A549 (cell line): ENCODE data around the gene MPPED1. TPM values are rescaled to one million over a fixed set of nuclear protein-coding genes. Genes with fewer than 3 reads are reported as not detected.

Source experiments
- ATAC-seq, 2 experiments: fragments of 200-7000 bp in 1 of 2; fragments of >200 bp in 1 of 2; cut with Nextera tagmentation in 1 of 2; cut with Tn5 transposase in 1 of 2; 3 replicates each; pipeline versions ENCODE4 v1.8.0 to v1.9.1; 2018 to 2020; ENCODE audit warnings: mild to moderate bottlenecking in 1 of 2, moderate library complexity in 1 of 2
- CTCF ChIA-PET: fragments of 300-600 bp; sonication (Branson Sonifier 250); formaldehyde crosslinking; extraction: SDS; loops from one replicate; lab custom pipeline; 2021; ENCODE audit warnings: antibody characterized with exemption, inconsistent platforms; lab: Yijun Ruan, JAX
- POLR2A ChIA-PET: fragments of 350-600 bp; formaldehyde crosslinking; extraction: SDS; loops from one replicate; lab custom pipeline; 2021; ENCODE audit warnings: antibody characterized with exemption, inconsistent platforms; lab: Yijun Ruan, JAX
- DNase-seq, 2 experiments: peaks; one replicate each; pipeline versions ENCODE4 v3.0.0 to v3.0.0-alpha.2; 2011 to 2016; ENCODE audit warnings: low read depth in 1 of 2, low spot score in 1 of 2
- FAIRE-seq: peaks from 2 replicates; lab custom pipeline; 2011; peaks lifted over from hg19 to GRCh38; lab: Jason Lieb, UNC
- H3K27ac ChIP-seq, 2 experiments: fragments of >200 bp; sonication (Bioruptor Twin); formaldehyde crosslinking; 3 replicates each; pipeline ENCODE4 v1.5.1; 2016 to 2017
- H3K4me1 ChIP-seq: fragments of >200 bp; sonication (Bioruptor Twin); formaldehyde crosslinking; 3 replicates; pipeline ENCODE4 v1.6.1; 2016
- H3K4me2 ChIP-seq: fragments of >200 bp; sonication (Bioruptor Twin); formaldehyde crosslinking; 3 replicates; pipeline ENCODE4 v1.6.1; 2016
- H3K4me3 ChIP-seq: fragments of >200 bp; sonication (Bioruptor Twin); formaldehyde crosslinking; 3 replicates; pipeline ENCODE4 v1.5.1; 2016
- H3K9me3 ChIP-seq: fragments of >200 bp; sonication (Bioruptor Twin); formaldehyde crosslinking; 3 replicates; pipeline ENCODE4 v1.6.1; 2016
- ATOH8 ChIP-seq: fragments of 250-450 bp; sonication (Bioruptor Pico); IDR thresholded peaks from 2 replicates; pipeline ENCODE4 v1.5.0; 2020; ENCODE audit warnings: low read depth, mild to moderate bottlenecking, moderate library complexity
- BCL3 ChIP-seq: fragments of >200 bp; sonication (Bioruptor Twin); formaldehyde crosslinking; IDR thresholded peaks from 3 replicates; pipeline ENCODE4 v1.6.1; 2016
- CEBPB ChIP-seq, 2 experiments: fragments of >200 bp in 1 of 2; sonication (Bioruptor Twin) in 1 of 2; formaldehyde crosslinking in 1 of 2; IDR thresholded peaks; 2 replicates each; pipeline ENCODE4 v1.6.1; 2012 to 2016
- CHD4 ChIP-seq: fragments of 200-600 bp; sonication (generic); IDR thresholded peaks from 2 replicates; pipeline ENCODE4 v1.6.1; 2016; ENCODE audit warnings: antibody characterized with exemption, mild to moderate bottlenecking, borderline replicate concordance
- E2F6 ChIP-seq: IDR thresholded peaks from 2 replicates; pipeline ENCODE4 v1.6.1; 2012; ENCODE audit warnings: low read depth, borderline replicate concordance
- EHMT2 ChIP-seq: fragments of 200-600 bp; sonication (generic); IDR thresholded peaks from 2 replicates; pipeline ENCODE4 v1.6.1; 2016; ENCODE audit warnings: antibody characterized with exemption, low read depth, mild to moderate bottlenecking, moderate library complexity
- ELK1 ChIP-seq: fragments of 150-350 bp; IDR thresholded peaks from 2 replicates; pipeline ENCODE4 v1.6.1; 2014; ENCODE audit warnings: low read depth, mild to moderate bottlenecking, low read length
- FOXS1 ChIP-seq: fragments of 250-450 bp; sonication (Bioruptor Pico); IDR thresholded peaks from 2 replicates; pipeline ENCODE4 v1.5.0; 2020; ENCODE audit warnings: mild to moderate bottlenecking, moderate library complexity
- HDAC2 ChIP-seq: fragments of 200-600 bp; sonication (generic); IDR thresholded peaks from 2 replicates; pipeline ENCODE4 v1.6.1; 2016
- HES2 ChIP-seq: fragments of >200 bp; sonication (Bioruptor Twin); formaldehyde crosslinking; IDR thresholded peaks from 2 replicates; pipeline ENCODE4 v1.6.1; 2016
- RAD21 ChIP-seq, 2 experiments: fragments of >200 bp in 1 of 2; sonication (Bioruptor Twin) in 1 of 2; formaldehyde crosslinking in 1 of 2; IDR thresholded peaks in 1 of 2; conservative IDR thresholded peaks in 1 of 2; 2 replicates in 1 of 2; 3 replicates in 1 of 2; pipeline ENCODE4 v1.6.1; 2012 to 2018; ENCODE audit warnings: inconsistent platforms in 1 of 2
- SREBF2 ChIP-seq: fragments of 450-650 bp; IDR thresholded peaks from 2 replicates; pipeline ENCODE4 v1.6.1; 2014; ENCODE audit warnings: mild to moderate bottlenecking, moderate library complexity
- ZC3H11A ChIP-seq: fragments of 450-650 bp; IDR thresholded peaks from 2 replicates; pipeline ENCODE4 v1.6.1; 2014; ENCODE audit warnings: antibody characterized with exemption, mild to moderate bottlenecking
- ZFP36 ChIP-seq: fragments of 450-650 bp; IDR thresholded peaks from 2 replicates; pipeline ENCODE4 v1.6.1; 2014; ENCODE audit warnings: borderline replicate concordance; ENCODE audit not compliant: partially characterized antibody
- ZNF302 ChIP-seq: fragments of 250-450 bp; sonication (Bioruptor Pico); IDR thresholded peaks from 2 replicates; pipeline ENCODE4 v1.9.0; 2021; ENCODE audit warnings: inconsistent platforms, mild to moderate bottlenecking, moderate library complexity
- WGBS: methylation state at CpG from one replicate; pipeline ENCODE4 v1.1.6; 2017; ENCODE audit errors: missing lambda C conversion rate; 5-methylcytosine and 5-hydroxymethylcytosine counted together
- polyA plus RNA-seq, 4 experiments: library from polyadenylated mRNA; depleted of rRNA in 3 of 4; stranded (reverse); fragments of >200 nt; fragmentation: RNase III in 1 of 4; extraction: RNeasy Plus Mini Kit Qiagen cat#74134 plus additional on column Dnase treatment in 1 of 4; gene quantifications; 2 replicates in 3 of 4; 3 replicates in 1 of 4; pipeline ENCODE4 v1.2.3, GENCODE V29; 2011 to 2017

MPPED1 gene
- polyA plus RNA-seq, 2 of the 4 experiments (the other 2 are of a cell fraction): not detected

- Histone ChIP-seq H3K4me1 (no peaks in the 10 kb centered on the region), H3K27ac (no peak overlapping the region), H3K4me3 (no peak overlapping the region), H3K9me3 (no peaks in the 10 kb centered on the region), H3K4me2 (no peak overlapping the region)
- TF ChIP-seq ZC3H11A (no peak), FOXS1 (CRISPR knock-in tag) (no peak), ZNF302 (CRISPR knock-in tag) (no peak), HES2 (no peak), EHMT2 (no peak), HDAC2 (no peak), SREBF2 (no peak), ELK1 (no peak), E2F6 (no peak), CHD4 (no peak)
- ATAC-seq: no peak
- CTCF ChIA-PET: no interaction called here
- DNase-seq: no peak
- no peak for FAIRE-seq
- WGBS: 52% methylated on average over 3 of the region's 3 CpGs
- POLR2A ChIA-PET: no interaction called here
Measured at GRCh38 chr22:43475549-43476076, 63.8 kb downstream of the MPPED1 start.

- Histone ChIP-seq H3K27ac (no peak overlapping the region), H3K4me1 (no peaks in the 10 kb centered on the region), H3K4me3 (no peak overlapping the region), H3K9me3 (no peaks in the 10 kb centered on the region), H3K4me2 (no peak overlapping the region)
- peak; percentile 13 to 34 for DNase-seq
- no peak for FAIRE-seq
- 17% methylated on average over 2 of the region's 5 CpGs for WGBS
- TF ChIP-seq CEBPB (IDR thresholded peaks at IDR 0.05) (no peak), RAD21 (conservative IDR thresholded peaks at IDR 0.05 in 1 of 2, IDR thresholded peaks at IDR 0.05 in 1 of 2) (peak in 1 of 2 experiments; percentile 16; a peak in 1 of 5 replicates)
- ChIA-PET CTCF (no interaction called here), POLR2A (no interaction called here)
- peak; percentile 75 to 81; a peak in 4 of 6 replicates for ATAC-seq
Measured at GRCh38 chr22:43476341-43476740, 64.5 kb downstream of the MPPED1 start.

GRCh38 chr22:43476751-43477725 lies 65.2 kb downstream of the MPPED1 start:
- WGBS: 46% methylated on average over 8 of the region's 14 CpGs
- CTCF ChIA-PET: no interaction called here
- Histone ChIP-seq H3K27ac (no peak overlapping the region), H3K4me2 (no peak overlapping the region), H3K4me1 (no peaks in the 10 kb centered on the region), H3K9me3 (no peaks in the 10 kb centered on the region), H3K4me3 (no peak overlapping the region)
- POLR2A ChIA-PET: no interaction called here
- no peak for DNase-seq
- peak in 1 of 2 experiments; percentile 42; a peak in 2 of 6 replicates for ATAC-seq
- no peak for FAIRE-seq
- TF ChIP-seq BCL3 (no peak), ZFP36 (no peak), ATOH8 (CRISPR knock-in tag) (no peak)
